ENCODE measurements around the gene RAF1.

RAF1 gene

GRCh38 chr3:12568747-12569146, 95.2 kb downstream of the RAF1 start:
- no peak for TF ChIP-seq CTCF (conservative IDR thresholded peaks at IDR 0.05; ENCODE audit: low read depth)
- no peak for DNase-seq (ENCODE audit: low spot score)
- ChIA-PET CTCF (interaction anchor here (0.6 to 0.9 kb wide), 2 partner anchors 11 to 29 kb away, joined by 3 read pairs; no protein-coding TSS in a partner anchor), POLR2A (ENCODE audit: low non-redundant PET) (no interaction called here)
- no peak overlapping the region for H3K27ac ChIP-seq

- TF ChIP-seq CTCF (conservative IDR thresholded peaks at IDR 0.05; ENCODE audit: low read depth) = no peak
- H3K27ac ChIP-seq = no peak overlapping the region
- CTCF ChIA-PET = no interaction called here
- POLR2A ChIA-PET (ENCODE audit: low non-redundant PET) = no interaction called here
- DNase-seq (ENCODE audit: low spot score) = no peak
Observed at GRCh38 chr3:12566976-12567375, 96.9 kb downstream of the RAF1 start.

GRCh38 chr3:12562451-12562850, 101.5 kb downstream of the RAF1 start:
- no peak for DNase-seq (ENCODE audit: low spot score)
- H3K27ac ChIP-seq = no peak overlapping the region
- CTCF ChIA-PET = interaction anchor here (0.6 kb wide), 2 partner anchors 14 to 758 kb away, joined by 3 to 6 read pairs; no protein-coding TSS in a partner anchor
- TF ChIP-seq CTCF (conservative IDR thresholded peaks at IDR 0.05; ENCODE audit: low read depth) = no peak
- POLR2A ChIA-PET (ENCODE audit: low non-redundant PET) = no interaction called here

DNA sequence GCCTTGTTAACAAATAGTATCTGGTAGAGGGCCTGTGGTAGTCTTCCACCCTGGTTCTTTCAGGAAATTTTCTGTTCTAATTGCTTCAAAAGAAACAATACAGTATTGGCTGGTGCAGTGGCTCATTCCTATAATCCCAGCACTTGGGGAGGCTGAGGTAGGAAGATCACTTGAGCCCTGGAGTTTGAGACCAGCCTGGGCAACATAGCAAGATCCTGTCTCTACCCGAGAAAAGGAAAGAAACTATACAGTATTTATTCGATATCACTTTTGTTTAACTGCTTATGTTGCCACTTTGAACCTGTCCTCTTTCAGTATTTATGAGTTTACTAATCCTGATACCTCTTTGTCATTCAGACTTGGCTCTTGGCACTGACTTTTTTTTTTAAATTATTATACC, 102.5 kb downstream of the RAF1 start:
- H3K27ac ChIP-seq = no peak overlapping the region
- DNase-seq (ENCODE audit: low spot score) = no peak
- TF ChIP-seq CTCF (conservative IDR thresholded peaks at IDR 0.05; ENCODE audit: low read depth) = no peak
- POLR2A ChIA-PET (ENCODE audit: low non-redundant PET) = no interaction called here
- CTCF ChIA-PET = no interaction called here

GRCh38 chr3:12560505-12561190, 103.3 kb downstream of the RAF1 start:
- DNase-seq (ENCODE audit: low spot score) = no peak
- no peak overlapping the region for H3K27ac ChIP-seq
- POLR2A ChIA-PET (ENCODE audit: low non-redundant PET) = no interaction called here
- TF ChIP-seq CTCF (conservative IDR thresholded peaks at IDR 0.05; ENCODE audit: low read depth) = no peak
- CTCF ChIA-PET = interaction anchor here (0.6 kb wide), 1 partner anchor 18 kb away, joined by 3 read pairs; no protein-coding TSS in a partner anchor

- CTCF ChIA-PET = no interaction called here
- POLR2A ChIA-PET (ENCODE audit: low non-redundant PET) = no interaction called here
- no peak for TF ChIP-seq CTCF (conservative IDR thresholded peaks at IDR 0.05; ENCODE audit: low read depth)
- DNase-seq (ENCODE audit: low spot score) = no peak
- H3K27ac ChIP-seq = no peak overlapping the region
Observed at GRCh38 chr3:12559520-12559919, 104.4 kb downstream of the RAF1 start.

All from RWPE1 (cell line).